Transverse colon (tissue), 3 donors: ENCODE results near the gene ZFAND3.

ENCODE experiments used
- CTCF ChIP-seq, 5 experiments: fragments of 200-600 bp in 3 of 5; fragments of 450-650 bp in 2 of 5; sonication (generic) in 3 of 5; IDR thresholded peaks; 1 replicate in 2 of 5; 2 replicates in 3 of 5; pipeline ENCODE4 v1.5.1; 2016 to 2017; ENCODE audit warnings: antibody characterized with exemption in 5 of 5, inconsistent platforms in 3 of 5, mild to moderate bottlenecking in 2 of 5, moderate library complexity in 1 of 5
- EP300 ChIP-seq: sonication (generic); formaldehyde crosslinking; IDR thresholded peaks from one replicate; pipeline ENCODE4 v1.6.1; 2017; ENCODE audit warnings: antibody characterized with exemption, low read depth

- TF ChIP-seq EP300: no peak
- no peak for TF ChIP-seq CTCF (IDR thresholded peaks at IDR 0.05)
Observed at GRCh38 chr6:37903351-37904340, 84.1 kb downstream of the ZFAND3 start.
